ENCODE results near the gene TMCC3.

Gene TMCC3

DNA sequence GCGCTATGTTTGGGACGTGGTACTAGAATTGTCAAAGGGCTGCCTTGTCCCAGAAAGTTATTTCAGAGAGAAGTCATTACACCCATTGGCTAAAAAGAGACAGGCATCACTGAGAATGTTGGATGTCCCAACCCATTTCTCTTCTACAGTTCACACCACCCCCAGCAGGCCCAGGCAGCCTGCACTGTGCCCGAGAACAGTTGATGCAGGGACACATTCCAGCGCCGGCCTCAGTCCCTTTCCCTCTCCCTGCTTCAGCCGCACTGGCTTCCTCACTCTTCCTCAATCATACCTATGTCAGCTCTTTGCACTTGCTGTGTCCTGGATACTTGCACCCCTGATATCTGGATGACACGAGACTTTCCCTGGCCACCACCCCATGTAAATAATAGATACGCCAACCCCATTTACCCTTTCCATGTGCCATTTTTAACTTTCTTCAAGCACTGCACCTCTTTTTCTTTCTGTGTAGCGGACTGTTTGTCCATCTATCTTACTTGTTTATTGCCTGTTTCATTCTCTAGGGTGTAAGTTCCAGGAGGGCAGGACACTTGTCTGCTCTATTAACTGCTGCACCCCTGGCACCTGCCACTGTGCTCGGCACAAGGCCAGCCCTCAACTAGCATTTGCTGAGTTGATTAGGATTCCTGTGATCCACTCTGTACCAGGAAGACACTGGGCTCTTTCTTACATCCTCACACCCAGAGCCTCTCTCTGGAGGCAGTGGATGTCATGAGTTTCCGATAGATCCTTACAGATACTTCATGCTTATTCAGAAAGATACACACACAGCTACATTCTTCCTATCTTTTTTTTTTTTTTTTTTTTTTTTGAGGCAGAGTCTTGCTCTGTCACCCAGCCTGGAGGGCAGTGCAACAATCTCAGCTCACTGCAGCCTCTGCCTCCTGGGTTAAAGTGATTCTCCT is 114.1 kb downstream of the TMCC3 start:
- Mint-ChIP-seq H3K9me3 (no peaks in the 10 kb centered on the region), H3K36me3 (ENCODE audit: low read depth) (no peaks in the 10 kb centered on the region), H3K4me3 (no peak overlapping the region), H3K27me3 (peaks cover 4% of the 10 kb centered on the region), H3K4me1 (peaks cover 1% of the 10 kb centered on the region), H3K27ac (no peak overlapping the region)
- ATAC-seq = no peak
- no peak for DNase-seq

DNA sequence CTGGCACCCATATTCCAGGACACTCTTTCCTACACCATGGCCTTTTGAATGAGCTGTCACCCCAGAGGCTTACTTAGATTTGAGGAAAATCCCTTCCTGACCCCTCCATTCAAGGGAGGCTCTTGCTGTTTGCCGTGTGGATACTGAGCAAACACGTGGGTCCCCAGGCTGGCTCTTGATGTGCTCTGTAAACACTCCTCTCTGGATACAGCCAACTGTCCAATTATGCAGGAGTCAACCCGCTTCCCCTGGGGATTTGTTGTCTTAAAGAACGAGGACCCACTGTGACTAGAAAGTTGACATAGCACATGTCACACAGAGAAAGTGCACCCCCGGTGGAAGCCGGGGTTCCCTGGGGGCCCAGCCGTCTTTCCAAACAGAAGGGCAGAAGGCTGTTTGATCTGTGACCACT is 114.8 kb downstream of the TMCC3 start:
- Mint-ChIP-seq H3K4me3 (no peak overlapping the region), H3K27me3 (peaks cover 4% of the 10 kb centered on the region), H3K9me3 (no peaks in the 10 kb centered on the region), H3K27ac (no peak overlapping the region), H3K4me1 (peaks cover 1% of the 10 kb centered on the region), H3K36me3 (ENCODE audit: low read depth) (no peaks in the 10 kb centered on the region)
- ATAC-seq (no peak), DNase-seq (no peak)

DNA sequence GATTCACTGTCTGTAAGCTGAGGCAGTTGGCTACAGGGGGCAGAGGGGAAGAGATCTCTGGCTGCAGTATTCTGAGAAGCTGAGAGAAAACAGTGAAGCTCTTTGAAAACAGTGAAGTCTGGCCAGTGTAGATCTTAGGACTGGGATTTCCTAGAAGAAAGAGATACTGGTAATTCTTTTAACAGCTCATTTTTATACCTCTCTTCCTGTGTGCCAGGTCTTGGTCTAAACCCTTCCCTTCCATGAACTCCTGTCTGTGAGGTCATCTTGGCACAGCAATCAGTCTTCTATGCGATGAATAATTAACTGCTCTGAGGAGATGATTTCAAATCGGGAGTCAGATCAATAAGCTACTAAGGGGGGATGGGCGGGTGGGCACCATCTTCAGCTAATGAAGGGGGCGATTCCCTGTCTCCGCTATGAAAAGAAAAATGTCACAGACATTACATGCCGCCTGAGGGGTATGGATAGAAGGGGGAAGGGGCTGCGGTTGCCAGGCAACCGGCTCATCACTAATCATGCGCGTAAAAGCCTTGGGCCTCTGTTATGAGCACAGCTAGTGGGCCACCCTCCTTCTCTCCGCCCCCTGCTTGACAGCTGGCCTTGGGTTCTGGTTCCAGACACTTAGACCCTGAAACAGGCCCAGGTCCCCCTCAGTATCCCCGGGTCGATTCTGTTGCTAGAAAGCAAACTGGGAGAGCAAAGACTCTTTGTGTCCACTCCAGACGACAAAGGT is 115.4 kb downstream of the TMCC3 start:
- H3K27ac Mint-ChIP-seq = no peak overlapping the region
- no peak for ATAC-seq

DNA sequence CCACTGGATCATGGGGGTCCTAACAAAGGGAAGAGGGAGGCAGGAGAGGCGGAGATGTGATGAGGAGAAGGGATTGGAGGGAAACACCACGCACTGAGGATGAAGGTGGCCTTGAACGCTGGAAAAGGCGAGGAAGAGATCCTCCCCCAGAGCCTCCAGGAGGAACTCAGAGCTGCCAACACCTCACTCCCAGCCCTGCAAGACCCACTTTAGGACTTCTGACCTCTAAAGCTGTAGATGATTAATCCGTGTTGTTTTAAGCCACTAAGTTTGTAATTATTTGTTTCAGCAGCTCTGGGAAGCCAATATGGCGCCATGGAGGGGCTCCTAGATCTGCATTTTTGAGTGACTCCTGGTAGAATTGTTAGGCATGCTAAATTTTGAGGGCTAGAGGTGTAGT is 116.1 kb downstream of the TMCC3 start:
- DNase-seq (no peak), ATAC-seq (no peak)
- Mint-ChIP-seq H3K27me3 (peaks cover 4% of the 10 kb centered on the region), H3K4me1 (peaks cover 1% of the 10 kb centered on the region), H3K4me3 (no peak overlapping the region), H3K27ac (no peak overlapping the region), H3K9me3 (no peaks in the 10 kb centered on the region), H3K36me3 (ENCODE audit: low read depth) (no peaks in the 10 kb centered on the region)

More for the DNA sequence above, 115.4 kb downstream of the TMCC3 start:
- H3K36me3 Mint-ChIP-seq (ENCODE audit: low read depth) = no peaks in the 10 kb centered on the region
- H3K4me1 Mint-ChIP-seq = peaks cover 1% of the 10 kb centered on the region
- H3K9me3 Mint-ChIP-seq = no peaks in the 10 kb centered on the region
- H3K27me3 Mint-ChIP-seq = peaks cover 4% of the 10 kb centered on the region
- no peak overlapping the region for H3K4me3 Mint-ChIP-seq
- DNase-seq = no peak

DNA sequence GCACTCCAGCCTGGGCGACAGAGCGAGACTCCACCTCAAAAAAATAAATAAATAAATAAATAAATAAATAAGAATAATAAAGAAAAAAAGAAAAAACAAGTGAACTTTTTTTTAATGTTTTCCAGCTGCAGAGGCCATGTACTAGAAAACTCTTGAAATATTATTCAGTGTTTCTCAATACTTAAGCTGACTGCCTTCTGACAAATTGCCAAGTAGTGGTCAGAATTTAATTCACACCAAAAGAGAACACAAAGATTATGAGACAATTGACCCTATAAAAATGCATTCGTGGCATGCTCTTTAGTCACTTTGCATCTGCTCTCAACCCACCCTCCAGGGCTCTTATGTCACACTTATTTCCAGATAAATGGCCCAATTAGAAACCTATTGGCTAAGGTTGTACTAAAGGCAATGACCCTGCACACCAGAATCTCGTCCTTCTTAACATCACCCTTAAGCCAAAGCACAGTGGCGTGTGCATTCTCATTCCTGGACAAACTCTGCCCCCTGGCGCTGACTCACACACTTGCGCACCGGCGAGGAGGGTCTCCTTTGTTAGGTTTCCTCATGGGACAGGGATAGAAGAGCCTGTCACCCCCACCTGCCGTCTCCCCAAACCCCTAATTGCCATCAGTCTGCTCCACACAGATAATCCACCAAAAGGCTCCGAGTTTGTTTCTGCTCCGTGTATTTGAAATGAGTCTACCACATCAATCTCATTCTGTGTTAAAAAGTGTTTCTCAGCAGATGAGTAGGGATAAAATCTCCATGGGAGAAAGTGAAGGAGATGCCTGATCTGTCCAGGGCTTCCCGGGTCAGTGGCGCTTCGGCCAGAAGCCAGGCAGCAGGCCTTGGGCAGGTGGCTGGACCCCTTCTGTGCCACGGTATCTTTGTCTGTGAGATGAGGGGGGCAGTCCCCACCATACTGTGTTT is 117.6 kb downstream of the TMCC3 start:
- Mint-ChIP-seq H3K36me3 (ENCODE audit: low read depth) (no peaks in the 10 kb centered on the region), H3K9me3 (no peaks in the 10 kb centered on the region), H3K27ac (no peak overlapping the region), H3K4me1 (peaks cover 3% of the 10 kb centered on the region), H3K27me3 (peaks cover 4% of the 10 kb centered on the region), H3K4me3 (no peak overlapping the region)
- DNase-seq = peak; percentile 81
- peak; percentile 74 for ATAC-seq

DNA sequence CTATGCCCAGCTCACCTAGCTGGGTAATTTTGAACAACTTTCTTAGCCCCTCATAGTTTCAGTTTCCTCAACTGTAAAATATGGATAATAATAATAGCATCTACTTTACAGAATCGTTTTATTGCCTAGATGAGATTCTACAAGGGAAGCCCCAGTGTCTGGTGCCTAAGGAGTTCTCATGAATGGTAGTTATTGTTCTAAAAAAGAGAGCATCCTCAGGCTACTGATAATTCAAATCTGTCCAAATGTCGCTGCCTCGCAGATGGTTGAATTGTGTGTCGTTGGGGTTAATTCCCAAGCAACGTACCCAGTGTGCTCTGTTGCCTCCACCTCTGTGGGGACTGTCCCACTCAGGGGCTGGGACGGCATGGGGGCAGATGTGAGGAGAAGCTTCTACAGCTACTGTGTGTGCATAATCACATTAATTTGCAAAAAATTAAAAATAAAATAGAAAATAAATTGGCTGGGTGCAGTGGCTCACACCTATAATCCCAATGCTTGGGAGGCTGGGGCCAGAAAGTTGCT is 119.1 kb downstream of the TMCC3 start:
- peaks cover 4% of the 10 kb centered on the region for H3K27me3 Mint-ChIP-seq
- H3K36me3 Mint-ChIP-seq (ENCODE audit: low read depth) = no peaks in the 10 kb centered on the region

DNA sequence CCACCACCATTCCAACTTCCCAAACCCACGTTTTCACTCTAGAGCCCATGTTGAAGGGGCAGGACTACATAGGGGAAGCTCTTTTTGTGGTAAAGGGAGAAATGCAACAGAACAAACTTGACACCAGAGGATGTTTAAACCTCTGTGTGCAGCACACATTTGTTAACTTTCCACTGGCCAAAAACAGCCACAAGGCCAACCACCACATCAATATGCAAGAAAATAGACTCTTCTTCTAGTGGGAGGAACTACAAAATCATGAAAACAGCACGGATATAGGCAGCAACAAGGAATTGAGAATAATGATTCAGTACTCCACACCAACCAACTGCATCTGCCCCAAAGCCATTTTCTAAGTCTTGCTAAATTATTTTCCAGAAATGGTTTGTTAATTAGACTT is 124.4 kb downstream of the TMCC3 start:
- ATAC-seq = peak; percentile 57
- no peak overlapping the region for H3K4me3 Mint-ChIP-seq
- peaks cover 9% of the 10 kb centered on the region for H3K27me3 Mint-ChIP-seq
- H3K27ac Mint-ChIP-seq = no peak overlapping the region
- no peak for DNase-seq
- no peaks in the 10 kb centered on the region for H3K9me3 Mint-ChIP-seq
- peaks cover 11% of the 10 kb centered on the region for H3K4me1 Mint-ChIP-seq
- no peaks in the 10 kb centered on the region for H3K36me3 Mint-ChIP-seq (ENCODE audit: low read depth)

More for the DNA sequence above, 119.1 kb downstream of the TMCC3 start:
- ATAC-seq (no peak), DNase-seq (no peak)
- Mint-ChIP-seq H3K9me3 (no peaks in the 10 kb centered on the region), H3K27ac (no peak overlapping the region), H3K4me1 (peaks cover 6% of the 10 kb centered on the region), H3K4me3 (no peak overlapping the region)

All from activated naive CD8-positive, alpha-beta T cell treated with anti-CD3 and anti-CD28 coated beads, Interleukin-2, amount 50 U/mL, for 24 hours (primary cell).